LNCAP (cell line): ENCODE results near the gene CHST3.

ENCODE experiments used
- TF ChIP-seq, protein P1 (sequence below): fragments of 450-650 bp; IDR thresholded peaks from 2 replicates; pipeline ENCODE4 v1.5.1; 2017; ENCODE audit warnings: mild to moderate bottlenecking

CHST3 gene

DNA sequence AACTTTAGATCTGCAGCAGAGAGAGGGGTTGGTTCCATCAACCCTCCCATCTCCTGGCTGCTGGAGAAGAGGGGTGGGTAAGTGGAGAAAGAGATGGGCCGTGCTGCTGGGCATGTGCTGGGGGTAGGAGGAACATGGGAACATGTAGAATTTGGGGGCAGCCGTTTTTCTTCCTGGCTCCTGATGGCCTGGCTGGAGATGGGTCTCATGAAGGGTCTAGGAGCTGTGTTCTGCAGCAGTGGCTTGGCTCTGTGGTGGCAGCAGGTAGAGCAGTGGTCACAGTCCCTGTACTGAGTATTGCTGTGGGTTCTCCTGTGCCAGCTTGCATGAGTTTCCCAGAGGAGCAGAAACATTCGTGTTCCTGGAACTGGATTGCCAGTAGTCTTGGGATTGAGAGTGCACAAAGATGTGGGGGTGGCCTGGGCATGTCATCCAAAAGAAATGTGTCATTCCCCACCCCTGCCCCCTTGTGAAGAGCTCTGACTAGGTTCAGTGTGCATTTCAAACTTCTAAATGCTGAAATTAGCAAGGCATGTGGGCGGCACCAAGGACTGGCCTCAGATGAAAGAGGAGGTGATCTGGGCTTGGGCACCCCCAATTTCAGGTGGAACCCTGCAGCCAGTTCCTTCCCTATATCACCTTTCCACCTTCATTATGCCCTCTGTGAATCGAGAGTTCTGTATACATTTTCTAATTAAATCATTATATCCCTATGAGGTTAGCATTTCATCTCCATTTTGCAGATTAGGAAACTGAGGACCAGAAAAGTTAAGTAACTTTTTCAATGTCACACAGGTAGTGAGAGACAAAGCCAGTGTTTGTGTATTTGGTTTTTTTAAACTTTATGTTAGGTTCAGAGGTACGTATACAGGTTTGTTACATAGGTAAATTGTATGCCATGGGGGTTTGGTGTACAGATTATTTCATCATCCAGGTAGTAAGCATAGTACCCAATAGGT lies 2.1 kb downstream of the CHST3 start:
- TF ChIP-seq, protein P1, sequence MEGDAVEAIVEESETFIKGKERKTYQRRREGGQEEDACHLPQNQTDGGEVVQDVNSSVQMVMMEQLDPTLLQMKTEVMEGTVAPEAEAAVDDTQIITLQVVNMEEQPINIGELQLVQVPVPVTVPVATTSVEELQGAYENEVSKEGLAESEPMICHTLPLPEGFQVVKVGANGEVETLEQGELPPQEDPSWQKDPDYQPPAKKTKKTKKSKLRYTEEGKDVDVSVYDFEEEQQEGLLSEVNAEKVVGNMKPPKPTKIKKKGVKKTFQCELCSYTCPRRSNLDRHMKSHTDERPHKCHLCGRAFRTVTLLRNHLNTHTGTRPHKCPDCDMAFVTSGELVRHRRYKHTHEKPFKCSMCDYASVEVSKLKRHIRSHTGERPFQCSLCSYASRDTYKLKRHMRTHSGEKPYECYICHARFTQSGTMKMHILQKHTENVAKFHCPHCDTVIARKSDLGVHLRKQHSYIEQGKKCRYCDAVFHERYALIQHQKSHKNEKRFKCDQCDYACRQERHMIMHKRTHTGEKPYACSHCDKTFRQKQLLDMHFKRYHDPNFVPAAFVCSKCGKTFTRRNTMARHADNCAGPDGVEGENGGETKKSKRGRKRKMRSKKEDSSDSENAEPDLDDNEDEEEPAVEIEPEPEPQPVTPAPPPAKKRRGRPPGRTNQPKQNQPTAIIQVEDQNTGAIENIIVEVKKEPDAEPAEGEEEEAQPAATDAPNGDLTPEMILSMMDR: no peak

DNA sequence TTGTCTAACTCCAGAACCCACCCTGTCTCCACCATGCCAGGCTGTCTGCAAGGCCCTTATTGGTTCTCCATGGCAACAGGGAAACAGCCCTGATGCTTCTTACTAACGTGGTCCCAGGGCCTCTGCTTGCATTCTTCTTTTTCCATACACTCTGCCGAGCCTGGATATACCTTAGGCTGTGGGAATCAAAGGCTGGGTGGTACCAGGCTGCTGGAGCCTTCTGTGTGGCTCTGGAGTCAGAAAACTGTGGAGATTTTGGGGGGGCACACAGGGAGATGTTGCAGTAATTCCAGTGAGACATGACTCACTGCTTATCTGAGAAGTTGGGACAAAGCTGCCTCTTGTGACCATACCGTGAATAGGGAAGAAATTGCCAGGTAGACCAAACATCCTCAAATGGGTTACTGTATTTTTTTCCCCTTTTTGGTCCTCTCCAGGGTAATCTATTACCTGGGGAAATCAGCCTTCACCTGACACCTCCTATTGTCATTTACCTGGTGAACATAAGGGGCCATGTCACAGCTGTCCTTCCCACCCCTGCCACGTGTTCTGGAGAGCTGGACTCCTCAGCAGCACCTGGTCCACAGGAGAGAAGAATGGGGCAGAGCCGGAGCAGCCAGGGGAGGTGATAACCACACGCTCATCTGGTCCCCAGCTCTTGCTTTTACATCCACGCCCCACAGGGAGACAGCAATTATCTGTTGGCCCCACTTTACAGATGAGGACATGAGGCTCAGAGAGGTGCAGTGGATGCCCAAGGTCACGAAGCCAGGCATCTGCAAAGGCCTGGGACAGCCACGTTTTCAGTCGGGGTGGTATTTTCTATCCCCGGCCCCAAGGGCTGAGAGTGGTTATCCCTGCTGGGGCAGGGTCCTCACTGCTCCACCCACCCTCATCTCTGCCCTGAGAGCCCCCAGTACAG lies 4.6 kb downstream of the CHST3 start:
- TF ChIP-seq, protein P1: no peak

DNA sequence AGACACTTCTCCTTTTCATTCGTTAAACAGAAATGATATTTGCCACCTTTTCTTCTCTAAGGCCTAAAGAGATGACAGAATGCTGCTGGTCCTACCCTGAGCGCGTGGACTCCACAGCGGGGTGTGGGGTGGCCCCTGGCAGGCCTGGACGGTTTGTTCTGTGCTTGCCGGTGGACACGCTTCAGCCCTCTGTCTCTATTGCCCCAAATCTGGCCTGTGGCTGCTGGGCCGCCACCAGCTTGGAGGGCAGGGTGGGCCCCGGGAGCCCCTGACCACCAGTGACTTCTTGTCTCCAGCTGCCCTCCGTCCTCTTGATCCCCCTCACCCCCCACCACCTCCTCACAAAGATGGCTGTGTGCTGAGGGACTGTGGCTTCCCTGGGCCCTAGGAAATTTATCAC lies 5.7 kb downstream of the CHST3 start:
- TF ChIP-seq, protein P1: no peak

DNA sequence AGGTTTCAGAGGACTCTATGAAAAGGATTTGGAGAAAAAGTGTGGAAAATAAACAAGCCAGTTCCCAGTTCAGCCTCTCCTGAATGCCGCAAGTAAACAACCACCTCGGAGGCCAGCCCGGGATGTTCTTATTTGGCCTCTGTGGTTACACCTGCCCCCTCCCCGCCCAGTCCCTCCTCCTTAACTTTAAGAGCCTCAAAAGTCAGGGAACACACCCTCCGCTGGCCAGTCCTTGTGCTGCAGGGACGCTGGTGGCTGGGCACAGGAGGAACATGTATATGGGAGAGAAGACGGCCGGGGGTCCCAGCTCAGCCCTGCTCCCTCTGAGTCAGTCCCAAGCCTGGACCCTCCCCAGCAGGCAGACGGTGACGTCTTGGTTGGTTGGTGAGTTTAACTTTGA lies 6.1 kb downstream of the CHST3 start:
- TF ChIP-seq, protein P1: peak; percentile 48; the same call in 1 of the 2 replicates

DNA sequence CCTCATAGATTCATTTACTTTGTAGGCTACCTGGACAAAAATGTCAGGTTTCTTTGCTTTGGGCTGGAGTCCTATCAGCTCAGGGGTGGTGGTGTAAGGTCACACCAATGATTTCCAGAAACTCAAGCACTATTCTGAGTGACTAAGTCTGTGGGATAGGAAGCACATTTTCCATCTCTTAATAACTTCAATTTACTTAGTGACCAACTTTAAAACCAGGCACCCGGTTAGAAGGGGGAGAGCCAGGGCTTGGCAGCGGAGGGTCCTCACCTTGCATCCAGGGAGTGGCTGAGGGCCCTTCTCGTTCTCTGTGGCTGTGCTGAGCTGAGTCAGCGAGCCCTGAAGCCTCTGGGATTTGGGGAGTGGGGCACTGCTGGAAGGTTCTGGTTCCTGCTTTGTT lies 6.7 kb downstream of the CHST3 start:
- TF ChIP-seq, protein P1: no peak

DNA sequence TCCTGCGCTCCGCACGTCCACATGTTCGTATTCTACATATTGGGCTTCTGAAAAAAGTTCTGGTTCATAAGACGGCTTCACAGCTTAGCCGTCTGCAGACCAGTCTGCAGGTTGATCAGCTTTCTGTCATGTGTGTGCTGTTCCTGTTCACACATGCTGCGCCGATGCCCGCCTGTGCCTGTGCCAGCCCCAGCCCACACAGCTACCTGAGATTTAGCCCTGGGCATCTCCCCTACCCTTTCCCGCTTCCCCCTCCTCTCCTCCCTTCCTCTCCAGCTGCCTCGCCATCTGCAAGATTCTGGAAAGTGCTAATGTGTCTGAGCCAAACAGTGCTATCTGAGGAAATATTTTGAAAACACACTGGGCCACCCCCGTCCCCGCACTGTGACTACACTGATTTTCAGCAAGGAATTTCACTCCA lies 7.1 kb downstream of the CHST3 start:
- TF ChIP-seq, protein P1: no peak

DNA sequence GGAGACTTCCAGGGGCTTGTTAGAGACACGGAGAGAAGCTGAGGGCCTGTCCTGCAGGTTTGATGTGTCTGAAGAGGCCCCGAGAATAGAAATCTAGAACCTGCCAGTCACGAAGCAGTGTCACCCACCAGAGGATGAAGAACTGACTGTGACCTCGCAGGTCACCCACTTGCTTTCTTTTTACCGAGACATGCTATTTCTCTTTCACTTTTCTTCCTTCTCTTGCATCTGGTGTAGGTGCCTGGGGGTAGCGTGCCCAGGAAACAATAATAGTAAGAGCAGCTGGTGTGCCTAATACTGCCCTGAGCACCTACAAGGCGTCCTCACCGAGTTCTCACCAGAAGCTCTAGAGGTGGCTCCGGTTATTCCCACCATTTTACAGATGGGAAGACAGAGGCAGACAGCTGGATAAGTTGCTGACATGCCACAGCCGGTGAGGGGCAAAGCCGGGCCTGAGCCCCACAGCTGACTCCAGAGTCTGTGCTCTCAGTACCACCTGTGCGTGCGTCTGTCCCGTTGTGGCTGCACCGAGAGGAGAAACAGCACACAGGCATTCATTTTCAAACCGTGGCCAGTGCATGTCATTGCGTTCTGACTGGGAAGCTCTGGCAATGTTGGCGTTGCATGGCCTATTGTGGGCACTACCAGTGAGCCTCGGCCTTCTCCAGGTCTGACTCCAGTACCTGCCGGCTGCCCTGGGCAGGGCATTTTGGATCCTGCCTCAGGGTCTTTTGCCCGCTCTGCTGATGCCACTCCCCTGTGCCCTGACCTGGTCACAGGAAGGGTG lies 7.8 kb downstream of the CHST3 start:
- TF ChIP-seq, protein P1: no peak
